ENCODE data around the gene BCL2L2.

Gene BCL2L2

DNA sequence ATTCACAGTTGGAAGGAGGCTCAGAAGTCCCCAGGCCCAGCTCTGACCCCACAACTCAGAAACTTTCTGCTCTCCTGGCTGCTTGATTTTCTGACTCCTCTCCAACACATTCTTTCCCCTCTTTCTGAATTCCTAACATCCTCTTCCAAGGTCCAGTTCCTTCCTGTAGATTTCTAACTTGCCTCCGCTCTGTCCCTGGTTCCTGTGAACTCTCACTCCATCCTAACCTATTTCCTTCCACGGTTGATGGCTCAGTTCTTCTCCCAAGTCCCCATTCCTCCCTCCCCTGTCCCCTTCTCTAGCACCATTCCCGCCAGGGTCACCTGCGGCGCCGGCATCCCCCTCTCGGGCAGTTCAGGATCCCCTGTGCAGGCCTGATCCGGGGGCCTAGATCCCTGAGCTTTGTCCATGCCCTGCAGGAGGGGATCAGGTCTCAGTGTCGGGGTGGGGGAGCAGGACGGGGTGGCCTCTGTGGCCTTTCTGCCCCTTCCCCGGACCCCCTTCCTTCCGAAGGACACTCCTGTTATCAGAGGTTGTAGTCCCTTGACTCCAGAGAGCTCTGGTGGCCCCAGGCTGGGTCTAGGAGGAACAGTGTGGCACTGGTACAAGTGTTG, 52.0 kb downstream of the BCL2L2 start:
- DNase-seq = no peak

DNA sequence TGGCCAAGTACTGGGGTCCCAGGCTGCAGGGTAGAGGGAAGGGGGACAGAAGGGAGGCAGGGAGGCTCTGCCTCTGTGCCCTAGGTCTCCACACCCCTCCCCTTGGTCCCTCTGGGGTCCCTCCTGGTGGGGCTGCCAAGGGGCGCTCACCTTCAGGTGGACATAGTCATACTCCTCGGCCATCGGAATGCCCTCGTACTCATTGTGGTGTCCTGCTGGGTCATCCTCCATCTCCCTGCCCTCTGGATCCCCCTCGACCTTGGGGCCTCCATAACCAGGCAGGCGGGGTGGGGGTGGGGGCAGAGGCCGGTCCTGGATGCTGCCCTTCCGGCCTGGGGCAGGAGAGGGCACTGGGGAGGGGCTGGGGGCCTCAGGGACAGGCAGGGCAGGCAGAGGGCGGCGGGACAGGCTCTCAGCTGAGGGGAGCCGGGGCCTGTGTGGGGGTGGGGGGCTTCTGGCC, 52.6 kb downstream of the BCL2L2 start:
- no peak for DNase-seq

DNA sequence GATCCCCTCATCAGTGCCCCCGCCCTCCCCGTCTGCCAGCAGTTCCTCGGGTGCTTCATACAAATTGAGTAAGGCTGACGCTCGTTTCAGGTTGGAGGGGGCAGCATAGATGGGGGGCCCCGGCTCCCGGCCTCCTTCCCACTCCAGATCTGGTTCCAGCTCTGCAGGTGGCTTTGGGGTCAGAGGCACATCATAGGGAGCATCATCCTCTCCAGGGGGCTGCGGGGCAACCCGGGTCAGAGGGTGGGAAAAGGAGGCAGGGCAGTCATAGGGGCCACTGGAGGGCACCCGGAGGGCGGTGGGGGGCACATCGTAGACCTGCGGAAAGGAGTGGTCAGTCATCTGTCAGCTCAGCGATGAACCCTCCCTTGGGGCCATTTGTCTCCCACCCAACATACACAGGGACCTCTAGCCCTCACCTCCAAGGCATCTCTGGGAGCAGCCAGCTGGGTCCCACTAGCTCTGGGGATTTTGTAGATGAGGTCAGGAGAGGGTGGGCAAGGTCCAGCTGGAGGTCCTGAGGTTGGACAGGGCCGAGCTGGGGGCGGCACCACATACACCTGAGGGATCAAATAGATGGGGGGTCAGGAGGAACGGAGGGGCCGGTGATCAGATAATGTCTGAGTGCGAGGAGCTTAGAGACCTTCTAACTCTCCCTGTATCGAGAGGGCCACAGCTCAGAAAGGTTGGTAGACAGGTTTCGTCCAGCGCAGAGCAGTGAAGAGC, 53.3 kb downstream of the BCL2L2 start:
- no peak for DNase-seq

DNA sequence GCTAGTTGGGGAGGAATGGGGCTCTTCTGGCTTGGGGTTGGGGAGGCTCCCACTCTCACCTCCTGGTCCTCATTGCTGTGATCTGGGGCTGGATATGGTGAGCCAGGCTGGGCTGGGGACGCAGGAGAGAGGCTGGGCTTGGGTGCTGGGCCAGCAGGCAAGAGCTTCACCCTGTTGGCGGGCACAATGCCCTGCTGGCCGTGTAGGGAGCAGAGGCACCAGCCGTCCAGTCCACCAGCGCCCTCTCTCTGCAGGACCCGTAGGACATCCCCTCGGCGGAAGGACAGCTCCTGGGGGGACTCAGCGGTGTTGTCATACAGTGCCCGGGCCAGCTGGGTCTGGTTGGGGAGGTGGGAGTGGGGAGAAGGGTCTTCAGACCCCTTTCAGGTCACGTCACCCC, 53.9 kb downstream of the BCL2L2 start:
- DNase-seq = no peak

DNA sequence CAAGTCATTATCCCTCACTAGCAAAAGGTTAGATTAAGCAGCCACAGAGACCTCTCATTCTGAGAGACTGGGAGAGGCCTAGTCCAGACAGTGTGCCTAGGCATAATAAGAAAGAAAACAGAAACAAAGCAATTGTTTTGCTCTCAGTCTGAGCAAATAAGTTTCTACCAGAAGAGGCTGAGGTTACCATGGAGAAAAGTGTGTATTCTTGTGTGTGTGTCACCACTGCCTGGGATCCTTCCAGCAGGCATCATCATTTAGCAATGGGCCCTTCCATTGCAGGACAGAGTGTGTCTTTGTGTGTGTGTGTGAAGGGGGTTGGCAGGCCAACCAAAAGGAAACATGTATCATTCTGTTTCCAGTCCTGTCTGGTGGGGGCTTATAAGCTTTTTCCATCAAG, 54.7 kb downstream of the BCL2L2 start:
- DNase-seq = no peak
